HCT116 (cell line): Measurements from ENCODE around the gene WNK4. TPM values are rescaled to one million over a fixed set of nuclear protein-coding genes. Genes with fewer than 3 reads are reported as not detected.

ENCODE experiments used
- ATAC-seq: fragments of 200-7000 bp; cut with Tn5 transposase; 2 replicates; pipeline ENCODE4 v1.9.1; 2020; ENCODE audit warnings: mild to moderate bottlenecking, moderate library complexity
- BruUV-seq: library from RNA; stranded (reverse); fragments of 400-500 nt; replicated peaks from 2 replicates; lab custom pipeline; 2021; lab: Mats Ljungman, UMichigan
- CTCF ChIA-PET: fragments of 300-600 bp; sonication (Branson Sonifier 250); formaldehyde crosslinking; loops from one replicate; lab custom pipeline; 2021; ENCODE audit warnings: antibody characterized with exemption; lab: Charles Lee
- POLR2A ChIA-PET: fragments of 300-600, 350-600 bp; sonication (Branson Sonifier 250); formaldehyde crosslinking; loops from one replicate; lab custom pipeline; 2021; ENCODE audit warnings: antibody characterized with exemption; lab: Charles Lee
- RAD21 ChIA-PET, 2 experiments: fragments of 300-600 bp; sonication (Branson Sonifier 250); formaldehyde crosslinking; loops; one replicate each; lab custom pipeline; 2023; ENCODE audit warnings: low total read pairs in 2 of 2; ENCODE audit not compliant: uncharacterized antibody in 2 of 2, unreplicated experiment in 2 of 2, low non-redundant PET in 1 of 2; lab: Charles Lee
- DNase-seq: peaks from one replicate; pipeline ENCODE4 v3.0.0-alpha.2; 2010; ENCODE audit warnings: low read depth, low spot score
- H2AFZ ChIP-seq: fragments of 200-600 bp; shearing (Covaris generic), sonication (generic); 2 replicates; pipeline ENCODE4 v1.6.1; 2017; ENCODE audit warnings: low read depth, mixed run types, mixed read lengths, antibody characterized with exemption, low read length; ENCODE audit not compliant: poor library complexity, severe bottlenecking
- H3K27ac ChIP-seq: 2 replicates; pipeline ENCODE4 v1.5.1; 2012; ENCODE audit warnings: low read depth, low read length
- H3K27me3 ChIP-seq: fragments of 200-600 bp; sonication (generic); 2 replicates; pipeline ENCODE4 v1.6.1; 2016; ENCODE audit warnings: mixed run types, low read length, mixed read lengths; ENCODE audit not compliant: insufficient read depth
- H3K36me3 ChIP-seq, 2 experiments: fragments of 200-500 bp in 1 of 2; fragments of 200-600 bp in 1 of 2; sonication (Bioruptor generic) in 1 of 2; sonication (generic) in 1 of 2; 2 replicates each; pipeline versions ENCODE4 v1.5.1 to v1.6.1; 2014 to 2016; ENCODE audit warnings: low read length in 2 of 2, inconsistent platforms in 1 of 2, mixed read lengths in 1 of 2, mixed run types in 1 of 2; ENCODE audit not compliant: insufficient read depth in 2 of 2, control insufficient read depth in 1 of 2
- H3K4me1 ChIP-seq, 2 experiments: fragments of 200-600 bp in 1 of 2; sonication (generic) in 1 of 2; 2 replicates each; pipeline versions ENCODE4 v1.5.1 to v1.6.1; 2012 to 2017; ENCODE audit warnings: low read length in 2 of 2, inconsistent platforms in 1 of 2, mild to moderate bottlenecking in 1 of 2, mixed read lengths in 1 of 2, mixed run types in 1 of 2, moderate library complexity in 1 of 2; ENCODE audit not compliant: insufficient read depth in 2 of 2, control insufficient read depth in 1 of 2
- H3K4me2 ChIP-seq: fragments of 200-600 bp; sonication (generic); 2 replicates; pipeline ENCODE4 v1.6.1; 2017; ENCODE audit warnings: mixed run types, low read length, mixed read lengths
- H3K4me3 ChIP-seq, 2 experiments: fragments of 200-600 bp in 1 of 2; sonication (generic) in 1 of 2; replicated peaks in 1 of 2; 2 replicates each; pipeline ENCODE4 v1.5.1; 2011 to 2016; ENCODE audit warnings: low read length in 2 of 2, control low read depth in 1 of 2, low read depth in 1 of 2, mild to moderate bottlenecking in 1 of 2, mixed read lengths in 1 of 2, mixed run types in 1 of 2
- H3K79me2 ChIP-seq: fragments of 200-600 bp; sonication (generic); 2 replicates; pipeline ENCODE4 v1.6.1; 2017; ENCODE audit warnings: mild to moderate bottlenecking, mixed run types, low read length, moderate library complexity, mixed read lengths; ENCODE audit not compliant: insufficient read depth
- H3K9ac ChIP-seq: fragments of 200-600 bp; sonication (generic); 2 replicates; pipeline ENCODE4 v1.6.1; 2016; ENCODE audit warnings: low read length, mixed read lengths
- H3K9me2 ChIP-seq: fragments of 200-600 bp; sonication (generic), shearing (Covaris generic); 2 replicates; pipeline ENCODE4 v1.6.1; 2017; ENCODE audit warnings: mixed run types, mild to moderate bottlenecking, moderate library complexity; ENCODE audit not compliant: insufficient read depth
- H3K9me3 ChIP-seq, 2 experiments: fragments of 200-500 bp in 1 of 2; fragments of 200-600 bp in 1 of 2; sonication (Bioruptor generic) in 1 of 2; sonication (generic) in 1 of 2; 2 replicates each; pipeline ENCODE4 v1.6.1; 2014 to 2017; ENCODE audit warnings: low read length in 2 of 2, mixed read lengths in 2 of 2, inconsistent platforms in 1 of 2, low read depth in 1 of 2, mild to moderate bottlenecking in 1 of 2, mixed run types in 1 of 2, moderate library complexity in 1 of 2; ENCODE audit not compliant: control insufficient read depth in 1 of 2, insufficient read depth in 1 of 2
- H4K20me1 ChIP-seq: fragments of 200-600 bp; sonication (generic), shearing (Covaris generic); 2 replicates; pipeline ENCODE4 v1.6.1; 2017; ENCODE audit warnings: mixed run types, mild to moderate bottlenecking, moderate library complexity; ENCODE audit not compliant: insufficient read depth
- POLR2AphosphoS5 ChIP-seq: IDR thresholded peaks from 2 replicates; pipeline ENCODE4 v1.6.1; 2011; ENCODE audit warnings: mild to moderate bottlenecking, low read depth, low read length, moderate library complexity
- TCF7L2 ChIP-seq: IDR thresholded peaks from 2 replicates; pipeline ENCODE4 v1.7.0; 2011; ENCODE audit warnings: borderline replicate concordance, inconsistent platforms; ENCODE audit not compliant: insufficient read depth, insufficient read length; ENCODE audit errors: extremely low read depth
- ZFX ChIP-seq: fragments of 450-650 bp; IDR thresholded peaks from 2 replicates; pipeline ENCODE4 v1.6.1; 2017
- intact Hi-C: fragments of 100-400 bp; cut with micrococcal nuclease; formaldehyde crosslinking; loops from 2 replicates; pipeline ENCODE4 v1.10.0; 2022
- total RNA-seq: library from RNA; stranded (reverse); gene quantifications from one replicate; pipeline ENCODE4 v1.2.1, GENCODE V29; 2021; ENCODE audit not compliant: unreplicated experiment
- TF ChIP-seq, protein P1 (sequence below): IDR thresholded peaks from 2 replicates; pipeline ENCODE4 v1.6.1; 2012; ENCODE audit warnings: low read depth

Gene WNK4
- total RNA-seq, 1 experiment from 2014 or later = 4.5 TPM

DNA sequence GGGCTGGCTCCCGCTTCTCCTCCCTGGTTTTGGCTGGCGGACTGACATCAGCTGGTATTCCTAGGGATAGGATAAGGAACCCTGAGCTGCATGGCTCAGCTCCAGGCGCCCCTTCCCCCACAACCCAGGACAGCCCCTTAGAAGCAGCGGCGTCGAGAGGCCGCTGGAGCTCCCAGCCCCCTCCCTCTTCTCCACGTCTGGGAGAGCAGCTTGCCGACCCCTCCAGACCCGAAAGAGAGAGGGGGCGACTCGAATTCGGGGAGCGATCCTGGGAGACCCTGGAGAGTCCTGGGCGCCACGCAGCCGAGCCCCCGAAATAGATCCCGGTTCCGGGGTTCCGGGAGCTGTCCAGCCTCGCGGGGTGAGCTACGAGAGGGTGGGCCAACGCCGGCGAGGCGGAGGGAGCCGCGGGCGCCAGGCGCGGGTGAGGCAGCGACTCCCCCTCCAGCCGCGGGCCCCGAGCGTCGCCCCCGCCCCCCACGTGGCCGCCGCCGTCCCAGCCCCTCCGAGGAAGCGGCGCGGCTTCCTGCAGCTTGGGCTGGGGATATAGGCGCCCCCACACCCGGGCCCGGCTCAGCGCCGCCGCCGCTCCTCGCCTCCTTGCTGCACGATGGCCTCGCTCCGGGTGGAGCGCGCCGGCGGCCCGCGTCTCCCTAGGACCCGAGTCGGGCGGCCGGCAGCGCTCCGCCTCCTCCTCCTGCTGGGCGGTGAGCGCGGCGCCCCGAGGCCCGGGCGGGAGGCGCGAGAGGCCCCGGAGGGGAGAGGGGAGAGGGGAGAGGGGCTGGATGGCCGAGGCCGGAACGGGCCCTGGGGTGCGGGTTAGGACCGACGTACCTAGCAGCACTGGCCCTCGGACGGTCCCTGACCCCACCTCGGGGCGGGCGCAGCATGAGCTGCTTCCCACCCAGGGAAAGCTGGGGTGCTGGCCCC, 19.5 kb upstream of the WNK4 start, which contains the start of gene RAMP2:
TSS of gene RAMP2 (plus strand) at position 576 of the 930 bp plus-strand sequence. CDS start at position 611, 35 bp downstream.
- ATAC-seq = no peak
- H3K4me2 ChIP-seq = no peak within 1 kb of the TSS
- H3K27me3 ChIP-seq = no peaks in the 10 kb centered on the region
- RAD21 ChIA-PET = no interaction called here
- no peak within 1 kb of the TSS for H3K27ac ChIP-seq
- H3K4me1 ChIP-seq = peaks cover 0 to 8% of the 10 kb centered on the region in 2 experiments; a peak in 3 of 4 replicates
- intact Hi-C loops = no loop called here
- BruUV-seq = no TSS peak
- TF ChIP-seq TCF7L2 = no peak
- TF ChIP-seq, protein P1, sequence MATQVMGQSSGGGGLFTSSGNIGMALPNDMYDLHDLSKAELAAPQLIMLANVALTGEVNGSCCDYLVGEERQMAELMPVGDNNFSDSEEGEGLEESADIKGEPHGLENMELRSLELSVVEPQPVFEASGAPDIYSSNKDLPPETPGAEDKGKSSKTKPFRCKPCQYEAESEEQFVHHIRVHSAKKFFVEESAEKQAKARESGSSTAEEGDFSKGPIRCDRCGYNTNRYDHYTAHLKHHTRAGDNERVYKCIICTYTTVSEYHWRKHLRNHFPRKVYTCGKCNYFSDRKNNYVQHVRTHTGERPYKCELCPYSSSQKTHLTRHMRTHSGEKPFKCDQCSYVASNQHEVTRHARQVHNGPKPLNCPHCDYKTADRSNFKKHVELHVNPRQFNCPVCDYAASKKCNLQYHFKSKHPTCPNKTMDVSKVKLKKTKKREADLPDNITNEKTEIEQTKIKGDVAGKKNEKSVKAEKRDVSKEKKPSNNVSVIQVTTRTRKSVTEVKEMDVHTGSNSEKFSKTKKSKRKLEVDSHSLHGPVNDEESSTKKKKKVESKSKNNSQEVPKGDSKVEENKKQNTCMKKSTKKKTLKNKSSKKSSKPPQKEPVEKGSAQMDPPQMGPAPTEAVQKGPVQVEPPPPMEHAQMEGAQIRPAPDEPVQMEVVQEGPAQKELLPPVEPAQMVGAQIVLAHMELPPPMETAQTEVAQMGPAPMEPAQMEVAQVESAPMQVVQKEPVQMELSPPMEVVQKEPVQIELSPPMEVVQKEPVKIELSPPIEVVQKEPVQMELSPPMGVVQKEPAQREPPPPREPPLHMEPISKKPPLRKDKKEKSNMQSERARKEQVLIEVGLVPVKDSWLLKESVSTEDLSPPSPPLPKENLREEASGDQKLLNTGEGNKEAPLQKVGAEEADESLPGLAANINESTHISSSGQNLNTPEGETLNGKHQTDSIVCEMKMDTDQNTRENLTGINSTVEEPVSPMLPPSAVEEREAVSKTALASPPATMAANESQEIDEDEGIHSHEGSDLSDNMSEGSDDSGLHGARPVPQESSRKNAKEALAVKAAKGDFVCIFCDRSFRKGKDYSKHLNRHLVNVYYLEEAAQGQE = no peak
- TF ChIP-seq POLR2AphosphoS5 = no peak
- no peak for TF ChIP-seq ZFX
- TF ChIP-seq, all 23 proteins: peak for 0
- Histone ChIP-seq H3K79me2 (no peaks in the 10 kb centered on the region), H3K9ac (no peak within 1 kb of the TSS), H3K36me3 (no peaks in the 10 kb centered on the region), H3K9me3 (no peaks in the 10 kb centered on the region), H3K4me3 (no peak within 1 kb of the TSS), H3K9me2 (no peaks in the 10 kb centered on the region), H4K20me1 (no peaks in the 10 kb centered on the region), H2AFZ (no peak within 1 kb of the TSS)
- CTCF ChIA-PET = interaction anchor here (1.3 kb wide), 1 partner anchor 11 kb away, joined by 4 read pairs; no protein-coding TSS in a partner anchor
- POLR2A ChIA-PET = no interaction called here
- no peak for DNase-seq
